ENCODE measurements around the gene DPY19L1.
"Not testable (repeated sequence)": the region's sequence is repeated elsewhere in the genome, so short reads cannot be mapped to it uniquely, and the experiment has no call there.

DNA sequence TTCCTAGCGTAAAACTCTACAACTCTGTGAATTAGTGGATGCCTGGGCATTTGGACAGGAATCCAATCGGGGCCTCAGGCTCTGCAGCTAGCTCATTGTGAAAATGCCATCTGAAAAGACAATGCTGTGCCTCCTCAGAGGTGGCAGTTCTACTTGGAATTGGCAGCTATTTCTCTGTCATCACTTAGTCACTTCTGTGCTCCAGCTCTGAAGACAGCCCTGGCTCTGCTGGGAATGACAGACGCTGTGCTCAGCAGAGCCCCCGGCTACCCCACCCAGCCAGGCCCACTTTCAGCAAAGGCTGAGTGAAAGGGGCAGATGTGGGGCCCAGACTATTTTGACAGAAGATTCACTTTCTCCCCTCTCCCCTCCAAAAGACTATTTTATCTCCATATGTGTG is 119.8 kb downstream of the DPY19L1 start:
- not testable (repeated sequence) for TF ChIP-seq CTCF (IDR thresholded peaks at IDR 0.05; ENCODE audit: poor library complexity, severe bottlenecking); MXI1 (conservative IDR thresholded peaks at IDR 0.05; ENCODE audit: poor library complexity, severe bottlenecking); EP300 (conservative IDR thresholded peaks at IDR 0.05; ENCODE audit: poor library complexity, severe bottlenecking); RAD21 (conservative IDR thresholded peaks at IDR 0.05); POLR2AphosphoS5 (IDR thresholded peaks at IDR 0.05); SMC3 (conservative IDR thresholded peaks at IDR 0.05; ENCODE audit: poor library complexity); REST (IDR thresholded peaks at IDR 0.05; ENCODE audit: borderline replicate concordance)

Data from neural cell (in vitro differentiated cells).